COR-L47 (cell line): ENCODE data around the gene PSKH1.

ENCODE experiments used
- DNase-seq: peaks from one replicate; lab custom pipeline; 2025; lab: John Stamatoyannopoulos, UW

The PSKH1 gene

DNA sequence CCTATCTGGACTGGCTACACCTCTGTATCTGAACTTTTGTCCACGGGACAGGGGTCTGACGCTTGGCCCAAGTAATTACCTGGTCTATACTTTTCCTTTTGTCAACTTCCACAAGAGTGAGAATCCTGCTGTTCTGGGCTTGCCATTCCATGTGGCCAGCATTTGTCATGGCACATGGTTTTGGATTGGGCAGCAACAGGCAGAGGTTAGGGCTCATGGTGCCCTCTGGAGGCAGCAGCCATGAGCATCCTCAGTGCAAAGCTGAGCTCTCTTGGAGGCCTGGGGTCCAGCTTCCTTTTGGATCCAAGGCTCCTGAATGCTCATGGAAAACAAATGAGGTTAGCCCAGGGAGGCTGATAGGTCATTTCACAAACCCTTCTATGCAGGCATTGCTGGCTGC, 27.7 kb upstream of the PSKH1 start:
- DNase-seq, result peak; percentile 44

DNA sequence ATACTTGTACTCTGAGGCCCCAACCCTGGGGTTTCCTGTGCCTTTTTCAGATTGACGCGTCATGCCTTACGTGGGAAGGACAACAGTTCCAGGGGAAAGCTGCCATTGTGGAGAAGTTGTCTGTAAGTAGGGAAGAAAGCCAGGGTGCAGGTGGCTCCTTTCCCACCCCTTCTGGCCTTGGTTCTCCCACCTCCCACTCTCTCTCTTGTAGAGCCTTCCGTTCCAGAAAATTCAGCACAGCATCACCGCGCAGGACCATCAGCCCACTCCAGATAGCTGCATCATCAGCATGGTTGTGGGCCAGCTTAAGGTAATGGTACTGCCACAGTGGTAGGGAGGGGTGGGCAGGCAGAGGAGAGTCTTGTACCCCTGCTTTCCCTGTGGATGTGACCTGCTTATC, 24.8 kb upstream of the PSKH1 start:
- DNase-seq, result no peak

DNA sequence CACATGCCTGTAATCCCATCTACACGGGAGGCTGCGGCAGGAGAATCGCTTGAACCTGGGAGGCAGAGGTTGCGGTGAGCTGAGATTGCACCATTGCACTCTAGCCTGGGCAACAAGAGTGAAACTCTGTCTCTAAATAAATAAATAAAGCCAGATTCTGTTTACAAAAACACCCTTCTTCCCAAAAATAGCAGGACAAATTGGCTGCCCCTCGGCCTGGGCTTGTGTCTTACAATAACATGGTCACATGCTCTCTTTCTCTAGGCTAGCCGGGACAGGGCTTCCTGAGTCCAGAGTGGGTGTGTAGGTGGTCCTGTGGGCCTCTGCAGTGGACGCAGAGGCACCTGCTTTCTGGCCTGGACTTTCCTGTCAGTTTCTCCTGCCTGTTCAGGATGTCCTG, 23.4 kb upstream of the PSKH1 start:
- no peak for DNase-seq

GRCh38 chr16:67871256-67871655, 21.8 kb upstream of the PSKH1 start:
- DNase-seq, result no peak

- no peak for DNase-seq
These were observed 20.9 kb upstream of the PSKH1 start for GRCh38 chr16:67872131-67872630.

GRCh38 chr16:67872631-67873434, 20.2 kb upstream of the PSKH1 start, which contains the start of gene EDC4:
EDC4 (plus strand) TSS chr16:67873052; CDS start chr16:67873262, 210 bp downstream.
- DNase-seq, result peak; percentile 62

DNA sequence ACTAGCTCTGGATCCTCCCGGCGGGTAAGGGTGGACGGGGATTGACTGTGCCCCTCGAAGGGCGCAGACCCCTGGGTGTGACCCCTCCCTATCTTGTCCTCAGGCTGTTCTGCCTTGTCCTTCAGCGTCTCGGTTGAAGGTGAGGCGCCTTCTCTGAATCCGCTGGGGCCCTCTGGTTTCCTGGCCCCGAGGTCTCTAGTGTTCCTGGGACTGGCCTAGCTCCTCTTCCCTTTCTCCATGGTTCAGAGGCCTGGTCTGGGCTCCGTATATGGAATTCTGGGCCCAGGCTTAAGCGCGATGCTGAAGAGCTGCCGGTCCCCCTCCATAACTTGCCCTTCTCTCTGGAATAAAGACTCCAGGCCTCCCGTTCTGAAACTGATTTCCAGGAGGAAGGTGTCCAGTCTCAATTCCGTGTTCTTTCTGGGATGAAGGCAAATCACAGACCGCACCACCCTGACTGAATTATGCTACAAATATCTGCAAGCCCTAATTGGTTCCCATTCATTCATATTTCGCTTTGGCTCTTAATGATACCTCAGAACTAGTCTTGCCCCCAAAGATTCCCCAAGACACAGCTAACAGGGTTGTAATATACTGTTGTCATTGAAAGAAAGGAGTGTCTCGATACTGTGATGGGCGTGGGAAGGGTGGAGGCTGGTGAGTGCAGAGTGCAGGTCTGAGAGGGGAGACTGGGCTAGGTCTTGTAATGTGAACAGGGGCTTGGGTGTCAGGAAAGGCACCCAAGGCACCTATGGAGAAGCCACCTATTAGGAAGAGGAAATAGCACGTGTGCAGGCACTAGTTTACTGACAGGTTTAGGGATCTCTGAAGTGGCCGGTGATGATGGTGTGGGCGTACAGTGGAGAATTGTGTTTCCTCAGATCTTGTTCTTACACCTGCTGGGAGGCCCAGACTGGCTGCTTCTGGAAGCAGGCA, 19.4 kb upstream of the PSKH1 start:
- DNase-seq, result no peak

DNA sequence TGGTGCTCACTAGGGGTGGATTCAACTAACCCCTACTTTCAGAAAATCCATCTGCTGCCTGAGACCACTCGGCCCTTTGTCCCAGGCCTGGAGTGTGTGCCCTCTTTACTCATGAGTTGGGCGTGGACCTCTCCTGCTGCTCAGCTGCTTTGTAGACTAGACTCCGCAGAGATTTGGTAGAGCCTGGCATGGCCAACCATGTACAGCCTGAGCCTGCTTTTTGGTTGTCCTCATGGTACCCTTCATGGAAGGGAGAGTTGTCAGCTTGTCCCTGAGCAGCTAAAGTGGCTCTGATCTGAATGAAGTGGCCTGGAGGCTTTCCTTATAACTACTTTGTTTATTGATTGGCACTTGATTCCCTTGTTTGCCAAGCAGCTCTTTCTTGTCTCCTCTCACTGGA, 18.7 kb upstream of the PSKH1 start:
- DNase-seq, result no peak

- DNase-seq, result no peak
These were observed 16.0 kb upstream of the PSKH1 start for GRCh38 chr16:67877064-67877463.

DNA sequence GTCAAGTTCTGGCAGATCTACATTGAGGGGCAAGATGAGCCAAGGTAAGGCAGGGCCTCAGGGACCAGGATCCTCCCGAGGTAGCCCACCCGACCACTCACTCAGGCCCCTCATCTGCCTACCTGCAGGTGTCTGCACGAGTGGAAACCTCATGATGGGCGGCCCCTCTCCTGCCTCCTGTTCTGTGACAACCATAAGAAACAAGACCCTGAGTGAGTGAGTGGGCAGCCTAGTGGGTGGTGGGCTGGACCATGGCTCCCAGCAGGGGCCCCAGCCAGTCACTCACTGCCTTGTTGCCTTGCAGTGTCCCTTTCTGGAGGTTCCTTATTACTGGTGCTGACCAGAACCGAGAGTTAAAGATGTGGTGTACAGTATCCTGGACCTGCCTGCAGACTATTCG, 14.8 kb upstream of the PSKH1 start:
- no peak for DNase-seq

DNA sequence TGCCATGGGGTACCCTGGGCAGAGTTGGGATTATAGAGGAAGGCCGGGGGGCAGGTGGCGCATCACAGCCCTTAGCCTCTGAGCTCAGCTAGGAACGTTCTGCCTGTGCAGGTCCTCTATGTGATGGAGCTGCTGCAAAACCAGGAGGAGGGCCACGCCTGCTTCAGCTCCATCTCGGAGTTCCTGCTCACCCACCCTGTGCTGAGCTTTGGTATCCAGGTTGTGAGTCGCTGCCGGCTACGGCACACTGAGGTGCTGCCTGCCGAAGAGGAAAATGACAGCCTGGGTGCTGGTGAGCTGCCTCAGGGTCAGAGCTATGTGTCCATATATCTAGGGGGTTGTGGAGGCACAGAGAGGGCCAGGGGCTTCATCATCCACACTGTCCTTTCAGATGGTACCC, 14.2 kb upstream of the PSKH1 start:
- DNase-seq, result no peak

DNA sequence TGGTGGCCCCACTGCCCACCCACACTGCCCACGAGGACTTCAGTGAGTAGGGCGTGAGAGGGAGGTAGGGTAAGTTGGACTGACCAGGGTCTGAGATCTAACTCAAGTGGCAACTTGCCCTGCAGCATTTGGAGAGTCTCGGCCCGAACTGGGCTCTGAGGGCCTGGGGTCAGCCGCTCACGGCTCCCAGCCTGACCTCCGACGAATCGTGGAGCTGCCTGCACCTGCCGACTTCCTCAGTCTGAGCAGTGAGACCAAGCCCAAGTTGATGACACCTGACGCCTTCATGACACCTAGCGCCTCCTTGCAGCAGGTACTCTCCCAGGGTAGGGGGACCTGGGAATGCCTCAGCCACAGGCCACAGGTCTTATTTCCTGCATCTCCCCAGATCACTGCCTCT, 13.6 kb upstream of the PSKH1 start:
- no peak for DNase-seq

DNA sequence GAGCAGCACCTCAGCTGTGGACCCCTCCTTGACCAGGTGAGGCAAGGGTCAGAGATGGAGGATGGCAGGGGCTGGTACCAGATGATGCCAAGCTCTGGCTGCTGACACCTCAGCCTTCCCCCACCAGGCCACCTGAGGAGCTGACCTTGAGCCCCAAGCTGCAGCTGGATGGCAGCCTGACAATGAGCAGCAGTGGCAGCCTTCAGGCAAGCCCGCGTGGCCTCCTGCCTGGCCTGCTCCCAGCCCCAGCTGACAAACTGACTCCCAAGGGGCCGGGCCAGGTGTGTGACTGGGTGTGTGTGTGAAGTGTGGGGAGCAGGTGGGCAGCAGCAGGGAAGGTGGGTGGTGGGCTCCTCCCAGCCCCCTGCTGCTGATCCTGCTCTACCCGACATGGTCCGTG, 13.1 kb upstream of the PSKH1 start:
- no peak for DNase-seq

GRCh38 chr16:67880584-67880983, 12.5 kb upstream of the PSKH1 start:
- DNase-seq, result no peak

- no peak for DNase-seq
These were observed 11.4 kb upstream of the PSKH1 start for GRCh38 chr16:67881621-67882161.

- DNase-seq, result no peak
These were observed 10.5 kb upstream of the PSKH1 start for GRCh38 chr16:67882374-67883145.

GRCh38 chr16:67883146-67883871, 9.7 kb upstream of the PSKH1 start:
- DNase-seq, result no peak

DNA sequence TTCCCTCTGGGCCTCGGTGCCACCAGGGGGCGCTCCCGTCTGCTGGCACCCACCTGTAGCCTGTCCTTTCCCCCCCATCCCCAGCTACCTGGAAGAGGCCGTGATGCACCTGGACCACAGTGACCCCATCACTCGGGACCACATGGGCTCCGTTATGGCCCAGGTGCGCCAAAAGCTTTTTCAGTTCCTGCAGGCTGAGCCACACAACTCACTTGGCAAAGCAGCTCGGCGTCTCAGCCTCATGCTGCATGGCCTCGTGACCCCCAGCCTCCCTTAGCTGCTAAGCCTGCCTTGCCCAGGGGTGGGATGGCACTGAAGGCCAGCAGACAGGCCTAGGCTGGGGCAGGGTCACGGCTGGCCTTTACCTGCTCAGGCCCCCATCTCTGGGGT, 9.2 kb upstream of the PSKH1 start:
- DNase-seq, result peak; percentile 57

DNA sequence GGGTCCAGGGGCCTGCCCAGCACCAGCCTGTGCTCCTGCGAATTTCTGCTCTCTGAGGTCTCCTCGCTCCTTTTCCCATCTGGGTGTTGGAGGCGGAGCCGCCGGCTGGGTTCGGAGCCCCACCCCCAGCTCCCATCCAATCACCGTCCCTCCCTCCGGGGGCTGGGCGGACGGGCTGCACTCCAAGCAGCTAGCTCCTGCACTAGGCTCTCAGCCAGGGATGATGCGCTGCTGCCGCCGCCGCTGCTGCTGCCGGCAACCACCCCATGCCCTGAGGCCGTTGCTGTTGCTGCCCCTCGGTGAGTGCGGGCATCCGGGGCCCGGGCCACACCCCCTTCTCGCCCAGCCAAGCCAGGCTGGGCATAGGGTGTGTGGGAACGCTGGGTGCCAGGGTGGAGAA, 8.4 kb upstream of the PSKH1 start, which contains the start of gene NRN1L:
Gene NRN1L (plus strand): TSS at position 202 of the 400 bp plus-strand sequence. CDS start 19 bp downstream, at position 221.
- no peak for DNase-seq

GRCh38 chr16:67885545-67885944, 7.5 kb upstream of the PSKH1 start:
- DNase-seq, result no peak

GRCh38 chr16:67885976-67886375, 7.1 kb upstream of the PSKH1 start:
- DNase-seq, result no peak
